SK-N-SH treated with all-trans-retinoic acid at 6 μM for 48 hours (cell line): ENCODE data around the gene COL19A1.

Experiments used
- ATAC-seq: fragments of 200-7000 bp; cut with Tn5 transposase; 3 replicates; pipeline ENCODE4 v1.9.1; 2020; ENCODE audit warnings: mild to moderate bottlenecking, moderate library complexity
- BACH2 ChIP-seq: fragments of 250-450 bp; sonication (Bioruptor Pico); IDR thresholded peaks from 2 replicates; pipeline ENCODE4 v1.9.0; 2021; ENCODE audit warnings: mild to moderate bottlenecking, borderline replicate concordance
- CREB5 ChIP-seq: fragments of 250-450 bp; sonication (Bioruptor Pico); IDR thresholded peaks from 2 replicates; pipeline ENCODE4 v1.5.1; 2020; ENCODE audit warnings: low read depth, mild to moderate bottlenecking, moderate library complexity
- CSDC2 ChIP-seq: fragments of 250-450 bp; sonication (Bioruptor Pico); IDR thresholded peaks from 2 replicates; pipeline ENCODE4 v1.5.0; 2020; ENCODE audit warnings: mild to moderate bottlenecking, moderate library complexity
- ESRRG ChIP-seq: fragments of 250-450 bp; sonication (Bioruptor Pico); IDR thresholded peaks from 2 replicates; pipeline ENCODE4 v1.6.1; 2021; ENCODE audit warnings: mild to moderate bottlenecking
- GLIS3 ChIP-seq: fragments of 250-450 bp; sonication (Bioruptor Pico); IDR thresholded peaks from 2 replicates; pipeline ENCODE4 v1.5.0; 2020; ENCODE audit warnings: mild to moderate bottlenecking, moderate library complexity
- ISL1 ChIP-seq: fragments of 250-450 bp; sonication (Bioruptor Pico); IDR thresholded peaks from 2 replicates; pipeline ENCODE4 v2.1.2; 2022; ENCODE audit warnings: mild to moderate bottlenecking, moderate library complexity
- OSR1 ChIP-seq: fragments of 250-450 bp; sonication (Bioruptor Pico); IDR thresholded peaks from 2 replicates; pipeline ENCODE4 v1.8.0; 2022; ENCODE audit warnings: moderate library complexity, mild to moderate bottlenecking, inconsistent platforms
- RARB ChIP-seq: fragments of 250-450 bp; sonication (Bioruptor Pico); IDR thresholded peaks from 2 replicates; pipeline ENCODE4 v1.8.0; 2021; ENCODE audit warnings: mild to moderate bottlenecking, moderate library complexity
- SNAI2 ChIP-seq: fragments of 250-450 bp; sonication (Bioruptor Pico); IDR thresholded peaks from 2 replicates; pipeline ENCODE4 v1.5.0; 2020; ENCODE audit warnings: mild to moderate bottlenecking, moderate library complexity
- TCF4 ChIP-seq: fragments of 250-450 bp; sonication (Bioruptor Pico); IDR thresholded peaks from 2 replicates; pipeline ENCODE4 v1.8.0; 2021; ENCODE audit warnings: mild to moderate bottlenecking, moderate library complexity, borderline replicate concordance
- TOX ChIP-seq: fragments of 250-450 bp; sonication (Bioruptor Pico); IDR thresholded peaks from 2 replicates; pipeline ENCODE4 v1.8.0; 2021; ENCODE audit warnings: mild to moderate bottlenecking, moderate library complexity, borderline replicate concordance
- ZC3H10 ChIP-seq: fragments of 250-450 bp; sonication (Bioruptor Pico); IDR thresholded peaks from 2 replicates; pipeline ENCODE4 v1.5.1; 2021; ENCODE audit warnings: mild to moderate bottlenecking, moderate library complexity
- ZFP3 ChIP-seq: fragments of 250-450 bp; sonication (Bioruptor Pico); IDR thresholded peaks from 2 replicates; pipeline ENCODE4 v1.5.0; 2020; ENCODE audit warnings: mild to moderate bottlenecking, moderate library complexity
- ZFP30 ChIP-seq: fragments of 450-650 bp; formaldehyde crosslinking; IDR thresholded peaks from 2 replicates; pipeline ENCODE4 v1.5.0; 2022; ENCODE audit warnings: mild to moderate bottlenecking, moderate library complexity
- ZNF565 ChIP-seq: fragments of 450-650 bp; formaldehyde crosslinking; conservative IDR thresholded peaks from 2 replicates; pipeline ENCODE4 v1.5.0; 2020; ENCODE audit warnings: low read depth, mild to moderate bottlenecking, moderate library complexity
- ZNF70 ChIP-seq: fragments of 450-650 bp; formaldehyde crosslinking; IDR thresholded peaks from 2 replicates; pipeline ENCODE4 v1.5.0; 2020; ENCODE audit warnings: mild to moderate bottlenecking, moderate library complexity
- ZNF8 ChIP-seq: fragments of 450-650 bp; formaldehyde crosslinking; IDR thresholded peaks from 2 replicates; pipeline ENCODE4 v1.5.0; 2020; ENCODE audit warnings: mild to moderate bottlenecking, moderate library complexity
- TF ChIP-seq, protein P1 (sequence below): fragments of 250-450 bp; sonication (Bioruptor Pico); IDR thresholded peaks from 2 replicates; pipeline ENCODE4 v1.8.0; 2020; ENCODE audit warnings: mild to moderate bottlenecking, moderate library complexity, borderline replicate concordance
- TF ChIP-seq, protein P2 (sequence below): fragments of 250-450 bp; sonication (Bioruptor Pico); IDR thresholded peaks from 2 replicates; pipeline ENCODE4 v1.8.0; 2021; ENCODE audit warnings: low read depth, mild to moderate bottlenecking, moderate library complexity, borderline replicate concordance
- TF ChIP-seq, protein P3 (sequence below): fragments of 250-450 bp; sonication (Bioruptor Pico); IDR thresholded peaks from 2 replicates; pipeline ENCODE4 v1.5.1; 2021; ENCODE audit warnings: mild to moderate bottlenecking, moderate library complexity
- TF ChIP-seq, protein P4 (sequence below): fragments of 250-450 bp; sonication (Bioruptor Pico); IDR thresholded peaks from 2 replicates; pipeline ENCODE4 v1.5.0; 2020; ENCODE audit warnings: mild to moderate bottlenecking, moderate library complexity

The COL19A1 gene

DNA sequence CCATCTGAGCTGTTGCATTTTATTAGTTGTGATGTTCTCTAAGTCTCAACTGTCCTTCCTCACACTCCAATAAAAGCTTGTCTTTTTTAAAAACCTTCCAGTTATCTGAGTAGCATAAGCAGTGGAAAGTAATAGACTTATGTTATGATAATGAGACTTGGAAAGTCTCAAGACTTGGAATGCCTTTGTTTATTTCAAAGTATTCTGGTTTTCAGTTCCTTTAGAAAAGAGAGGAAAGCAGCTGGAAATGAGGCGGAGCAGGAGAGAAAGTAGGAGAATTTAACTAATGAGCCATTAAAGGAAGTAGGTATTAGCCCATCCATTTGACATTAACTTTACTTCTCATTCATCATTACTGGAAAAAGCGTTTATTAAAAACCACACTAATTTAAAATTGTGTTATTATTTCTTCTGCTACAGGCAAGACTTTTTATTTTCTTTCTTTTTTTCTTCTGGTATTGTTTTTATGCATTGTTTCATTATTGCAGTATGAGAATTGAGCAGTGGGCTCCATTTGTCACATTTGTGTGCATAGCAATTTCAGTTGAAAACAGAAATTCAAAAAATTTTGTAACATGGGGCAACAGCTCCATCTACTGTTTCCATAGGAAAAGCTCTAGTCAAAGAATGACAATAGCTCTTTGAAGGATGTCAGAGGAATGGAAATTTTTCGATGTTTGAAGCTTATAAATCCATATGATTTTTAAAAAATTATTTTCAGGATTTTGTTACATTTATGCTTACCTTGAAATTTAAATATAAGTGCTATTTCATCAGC, 241.7 kb downstream of the COL19A1 start:
- TF ChIP-seq SNAI2 (CRISPR knock-in tag): no peak
- no peak for TF ChIP-seq RARB
- no peak for TF ChIP-seq ISL1 (CRISPR knock-in tag)
- no peak for TF ChIP-seq ZNF565
- TF ChIP-seq, protein P1, sequence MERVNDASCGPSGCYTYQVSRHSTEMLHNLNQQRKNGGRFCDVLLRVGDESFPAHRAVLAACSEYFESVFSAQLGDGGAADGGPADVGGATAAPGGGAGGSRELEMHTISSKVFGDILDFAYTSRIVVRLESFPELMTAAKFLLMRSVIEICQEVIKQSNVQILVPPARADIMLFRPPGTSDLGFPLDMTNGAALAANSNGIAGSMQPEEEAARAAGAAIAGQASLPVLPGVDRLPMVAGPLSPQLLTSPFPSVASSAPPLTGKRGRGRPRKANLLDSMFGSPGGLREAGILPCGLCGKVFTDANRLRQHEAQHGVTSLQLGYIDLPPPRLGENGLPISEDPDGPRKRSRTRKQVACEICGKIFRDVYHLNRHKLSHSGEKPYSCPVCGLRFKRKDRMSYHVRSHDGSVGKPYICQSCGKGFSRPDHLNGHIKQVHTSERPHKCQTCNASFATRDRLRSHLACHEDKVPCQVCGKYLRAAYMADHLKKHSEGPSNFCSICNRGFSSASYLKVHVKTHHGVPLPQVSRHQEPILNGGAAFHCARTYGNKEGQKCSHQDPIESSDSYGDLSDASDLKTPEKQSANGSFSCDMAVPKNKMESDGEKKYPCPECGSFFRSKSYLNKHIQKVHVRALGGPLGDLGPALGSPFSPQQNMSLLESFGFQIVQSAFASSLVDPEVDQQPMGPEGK (CRISPR knock-in tag): no peak
- no peak for TF ChIP-seq OSR1 (CRISPR knock-in tag)
- no peak for TF ChIP-seq ZFP3 (CRISPR knock-in tag)
- TF ChIP-seq, protein P2, sequence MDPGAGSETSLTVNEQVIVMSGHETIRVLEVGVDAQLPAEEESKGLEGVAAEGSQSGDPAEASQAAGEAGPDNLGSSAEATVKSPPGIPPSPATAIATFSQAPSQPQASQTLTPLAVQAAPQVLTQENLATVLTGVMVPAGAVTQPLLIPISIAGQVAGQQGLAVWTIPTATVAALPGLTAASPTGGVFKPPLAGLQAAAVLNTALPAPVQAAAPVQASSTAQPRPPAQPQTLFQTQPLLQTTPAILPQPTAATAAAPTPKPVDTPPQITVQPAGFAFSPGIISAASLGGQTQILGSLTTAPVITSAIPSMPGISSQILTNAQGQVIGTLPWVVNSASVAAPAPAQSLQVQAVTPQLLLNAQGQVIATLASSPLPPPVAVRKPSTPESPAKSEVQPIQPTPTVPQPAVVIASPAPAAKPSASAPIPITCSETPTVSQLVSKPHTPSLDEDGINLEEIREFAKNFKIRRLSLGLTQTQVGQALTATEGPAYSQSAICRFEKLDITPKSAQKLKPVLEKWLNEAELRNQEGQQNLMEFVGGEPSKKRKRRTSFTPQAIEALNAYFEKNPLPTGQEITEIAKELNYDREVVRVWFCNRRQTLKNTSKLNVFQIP (CRISPR knock-in tag): no peak
- no peak for TF ChIP-seq ZC3H10
- no peak for TF ChIP-seq TCF4 (CRISPR knock-in tag)
- TF ChIP-seq TOX: no peak
- TF ChIP-seq ESRRG (CRISPR knock-in tag): no peak
- TF ChIP-seq CSDC2 (CRISPR knock-in tag): no peak
- no peak for TF ChIP-seq ZNF8 (CRISPR knock-in tag)
- TF ChIP-seq ZNF70: no peak
- no peak for TF ChIP-seq ZFP30
- TF ChIP-seq, protein P3, sequence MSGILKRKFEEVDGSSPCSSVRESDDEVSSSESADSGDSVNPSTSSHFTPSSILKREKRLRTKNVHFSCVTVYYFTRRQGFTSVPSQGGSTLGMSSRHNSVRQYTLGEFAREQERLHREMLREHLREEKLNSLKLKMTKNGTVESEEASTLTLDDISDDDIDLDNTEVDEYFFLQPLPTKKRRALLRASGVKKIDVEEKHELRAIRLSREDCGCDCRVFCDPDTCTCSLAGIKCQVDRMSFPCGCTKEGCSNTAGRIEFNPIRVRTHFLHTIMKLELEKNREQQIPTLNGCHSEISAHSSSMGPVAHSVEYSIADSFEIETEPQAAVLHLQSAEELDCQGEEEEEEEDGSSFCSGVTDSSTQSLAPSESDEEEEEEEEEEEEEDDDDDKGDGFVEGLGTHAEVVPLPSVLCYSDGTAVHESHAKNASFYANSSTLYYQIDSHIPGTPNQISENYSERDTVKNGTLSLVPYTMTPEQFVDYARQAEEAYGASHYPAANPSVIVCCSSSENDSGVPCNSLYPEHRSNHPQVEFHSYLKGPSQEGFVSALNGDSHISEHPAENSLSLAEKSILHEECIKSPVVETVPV (CRISPR knock-in tag): no peak
- TF ChIP-seq CREB5: no peak
- no peak for TF ChIP-seq GLIS3
- ATAC-seq: peak; percentile 65; the same call in 2 of the 3 replicates

- peak; percentile 60 for ATAC-seq
- no peak for TF ChIP-seq ZNF565
- TF ChIP-seq ZNF70: no peak
Observed at GRCh38 chr6:70110126-70111022, 244.0 kb downstream of the COL19A1 start.

GRCh38 chr6:70111737-70112136, 245.4 kb downstream of the COL19A1 start:
- no peak for ATAC-seq
- TF ChIP-seq CREB5 (no peak), BACH2 (no peak), ZNF70 (no peak), ZFP30 (no peak), ZC3H10 (no peak), RARB (no peak), TOX (no peak), TCF4 (CRISPR knock-in tag) (no peak), CSDC2 (CRISPR knock-in tag) (no peak)
- TF ChIP-seq, protein P4, sequence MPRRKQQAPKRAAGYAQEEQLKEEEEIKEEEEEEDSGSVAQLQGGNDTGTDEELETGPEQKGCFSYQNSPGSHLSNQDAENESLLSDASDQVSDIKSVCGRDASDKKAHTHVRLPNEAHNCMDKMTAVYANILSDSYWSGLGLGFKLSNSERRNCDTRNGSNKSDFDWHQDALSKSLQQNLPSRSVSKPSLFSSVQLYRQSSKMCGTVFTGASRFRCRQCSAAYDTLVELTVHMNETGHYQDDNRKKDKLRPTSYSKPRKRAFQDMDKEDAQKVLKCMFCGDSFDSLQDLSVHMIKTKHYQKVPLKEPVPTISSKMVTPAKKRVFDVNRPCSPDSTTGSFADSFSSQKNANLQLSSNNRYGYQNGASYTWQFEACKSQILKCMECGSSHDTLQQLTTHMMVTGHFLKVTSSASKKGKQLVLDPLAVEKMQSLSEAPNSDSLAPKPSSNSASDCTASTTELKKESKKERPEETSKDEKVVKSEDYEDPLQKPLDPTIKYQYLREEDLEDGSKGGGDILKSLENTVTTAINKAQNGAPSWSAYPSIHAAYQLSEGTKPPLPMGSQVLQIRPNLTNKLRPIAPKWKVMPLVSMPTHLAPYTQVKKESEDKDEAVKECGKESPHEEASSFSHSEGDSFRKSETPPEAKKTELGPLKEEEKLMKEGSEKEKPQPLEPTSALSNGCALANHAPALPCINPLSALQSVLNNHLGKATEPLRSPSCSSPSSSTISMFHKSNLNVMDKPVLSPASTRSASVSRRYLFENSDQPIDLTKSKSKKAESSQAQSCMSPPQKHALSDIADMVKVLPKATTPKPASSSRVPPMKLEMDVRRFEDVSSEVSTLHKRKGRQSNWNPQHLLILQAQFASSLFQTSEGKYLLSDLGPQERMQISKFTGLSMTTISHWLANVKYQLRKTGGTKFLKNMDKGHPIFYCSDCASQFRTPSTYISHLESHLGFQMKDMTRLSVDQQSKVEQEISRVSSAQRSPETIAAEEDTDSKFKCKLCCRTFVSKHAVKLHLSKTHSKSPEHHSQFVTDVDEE (CRISPR knock-in tag): no peak
- TF ChIP-seq, protein P2 (CRISPR knock-in tag): no peak
